ENCODE measurements around the gene SFXN3. TPM values are rescaled to one million over a fixed set of nuclear protein-coding genes. Genes with fewer than 3 reads are reported as not detected.
A peak's percentile ranks its signal among the peaks of the same experiment; 100 is the strongest.

The SFXN3 gene
- total and polyA plus RNA-seq, 2 of the 13 experiments (the other 11 are each of a cell fraction or from before 2014, with no cell fraction given): 16.8 to 71.5 TPM

DNA sequence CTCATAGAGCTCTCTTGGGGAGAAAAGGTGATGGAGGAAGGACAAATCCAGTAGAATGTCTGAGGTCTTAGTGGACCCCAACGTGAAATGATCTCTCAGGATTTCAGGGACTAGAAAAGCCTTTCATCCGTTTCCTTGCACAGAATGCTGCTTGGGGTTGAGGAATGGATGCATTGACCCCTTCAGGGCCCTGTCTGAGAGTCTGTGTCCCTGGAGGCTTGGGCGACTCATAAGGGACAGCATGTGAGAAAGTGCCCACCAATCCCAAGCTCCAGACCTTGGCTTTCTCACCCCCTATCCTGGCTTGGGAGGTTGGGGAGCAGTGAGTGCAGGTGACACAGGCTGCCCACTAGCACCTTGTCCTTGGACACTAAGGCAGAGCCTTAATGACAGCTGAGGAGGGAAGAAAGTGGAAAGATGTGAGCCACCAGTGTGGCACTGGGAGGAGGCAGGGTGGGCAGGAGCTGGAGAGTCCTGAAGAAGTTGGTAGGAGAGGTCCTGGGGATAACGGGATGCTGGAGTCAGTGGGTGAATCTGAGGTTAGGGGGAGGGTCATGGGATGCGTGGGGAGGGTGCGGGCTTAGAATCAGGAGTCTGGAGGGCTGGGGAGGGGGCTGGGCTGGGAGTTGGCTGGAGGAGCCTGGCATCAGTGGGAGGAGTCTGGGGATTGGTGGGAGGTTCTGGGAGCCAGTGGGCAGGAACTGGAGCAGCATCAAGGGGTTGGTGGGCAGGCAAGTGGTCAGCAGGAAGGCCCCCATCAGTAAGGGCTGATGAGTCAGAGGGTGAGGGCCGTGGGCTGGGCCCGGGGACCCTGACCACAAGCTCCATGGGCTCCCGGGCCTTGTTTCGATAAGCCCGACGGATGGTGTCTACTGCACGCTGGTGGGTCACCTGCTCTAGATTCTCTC is 22.9 kb upstream of the SFXN3 start (continued):
- TF ChIP-seq, protein P1, sequence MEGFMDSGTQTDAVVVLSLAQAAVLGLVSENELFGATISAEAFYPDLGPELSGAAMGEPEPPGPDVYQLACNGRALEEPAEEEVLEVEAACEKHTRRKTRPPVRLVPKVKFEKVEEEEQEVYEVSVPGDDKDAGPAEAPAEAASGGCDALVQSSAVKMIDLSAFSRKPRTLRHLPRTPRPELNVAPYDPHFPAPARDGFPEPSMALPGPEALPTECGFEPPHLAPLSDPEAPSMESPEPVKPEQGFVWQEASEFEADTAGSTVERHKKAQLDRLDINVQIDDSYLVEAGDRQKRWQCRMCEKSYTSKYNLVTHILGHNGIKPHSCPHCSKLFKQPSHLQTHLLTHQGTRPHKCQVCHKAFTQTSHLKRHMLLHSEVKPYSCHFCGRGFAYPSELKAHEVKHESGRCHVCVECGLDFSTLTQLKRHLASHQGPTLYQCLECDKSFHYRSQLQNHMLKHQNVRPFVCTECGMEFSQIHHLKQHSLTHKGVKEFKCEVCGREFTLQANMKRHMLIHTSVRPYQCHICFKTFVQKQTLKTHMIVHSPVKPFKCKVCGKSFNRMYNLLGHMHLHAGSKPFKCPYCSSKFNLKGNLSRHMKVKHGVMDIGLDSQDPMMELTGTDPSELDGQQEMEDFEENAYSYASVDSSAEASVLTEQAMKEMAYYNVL (CRISPR knock-in tag; IDR thresholded peaks at IDR 0.05; ENCODE audit: borderline replicate concordance): no peak
- peak; percentile 40 for TF ChIP-seq HNRNPK (IDR thresholded peaks at IDR 0.05; ENCODE audit: low read depth, low read length, poor library complexity, severe bottlenecking)
- TF ChIP-seq KLF13 (CRISPR knock-in tag; IDR thresholded peaks at IDR 0.05): no peak
- no peak for TF ChIP-seq CBX2 (IDR thresholded peaks at IDR 0.05; ENCODE audit: low read depth, low read length)
- no peak for TF ChIP-seq CBX2 (CRISPR knock-in tag; IDR thresholded peaks at IDR 0.05; ENCODE audit: low read depth)
- TF ChIP-seq PCBP1 (IDR thresholded peaks at IDR 0.05; ENCODE audit: borderline replicate concordance, low read depth, low read length): peak; percentile 87
- TF ChIP-seq ZC3H13 (CRISPR knock-in tag; IDR thresholded peaks at IDR 0.05): peak; percentile 84; the same call in 1 of the 2 replicates
- TF ChIP-seq RARA (CRISPR knock-in tag; IDR thresholded peaks at IDR 0.05): 0 out of 2 replicates have a peak, but pooled peaks have one; percentile 1
- TF ChIP-seq ZFP37 (CRISPR knock-in tag; IDR thresholded peaks at IDR 0.05; ENCODE audit: borderline replicate concordance): no peak
- TF ChIP-seq ISL2 (CRISPR knock-in tag; IDR thresholded peaks at IDR 0.05): 0 out of 2 replicates have a peak, but pooled peaks have one; percentile 9
- TF ChIP-seq, protein P2, sequence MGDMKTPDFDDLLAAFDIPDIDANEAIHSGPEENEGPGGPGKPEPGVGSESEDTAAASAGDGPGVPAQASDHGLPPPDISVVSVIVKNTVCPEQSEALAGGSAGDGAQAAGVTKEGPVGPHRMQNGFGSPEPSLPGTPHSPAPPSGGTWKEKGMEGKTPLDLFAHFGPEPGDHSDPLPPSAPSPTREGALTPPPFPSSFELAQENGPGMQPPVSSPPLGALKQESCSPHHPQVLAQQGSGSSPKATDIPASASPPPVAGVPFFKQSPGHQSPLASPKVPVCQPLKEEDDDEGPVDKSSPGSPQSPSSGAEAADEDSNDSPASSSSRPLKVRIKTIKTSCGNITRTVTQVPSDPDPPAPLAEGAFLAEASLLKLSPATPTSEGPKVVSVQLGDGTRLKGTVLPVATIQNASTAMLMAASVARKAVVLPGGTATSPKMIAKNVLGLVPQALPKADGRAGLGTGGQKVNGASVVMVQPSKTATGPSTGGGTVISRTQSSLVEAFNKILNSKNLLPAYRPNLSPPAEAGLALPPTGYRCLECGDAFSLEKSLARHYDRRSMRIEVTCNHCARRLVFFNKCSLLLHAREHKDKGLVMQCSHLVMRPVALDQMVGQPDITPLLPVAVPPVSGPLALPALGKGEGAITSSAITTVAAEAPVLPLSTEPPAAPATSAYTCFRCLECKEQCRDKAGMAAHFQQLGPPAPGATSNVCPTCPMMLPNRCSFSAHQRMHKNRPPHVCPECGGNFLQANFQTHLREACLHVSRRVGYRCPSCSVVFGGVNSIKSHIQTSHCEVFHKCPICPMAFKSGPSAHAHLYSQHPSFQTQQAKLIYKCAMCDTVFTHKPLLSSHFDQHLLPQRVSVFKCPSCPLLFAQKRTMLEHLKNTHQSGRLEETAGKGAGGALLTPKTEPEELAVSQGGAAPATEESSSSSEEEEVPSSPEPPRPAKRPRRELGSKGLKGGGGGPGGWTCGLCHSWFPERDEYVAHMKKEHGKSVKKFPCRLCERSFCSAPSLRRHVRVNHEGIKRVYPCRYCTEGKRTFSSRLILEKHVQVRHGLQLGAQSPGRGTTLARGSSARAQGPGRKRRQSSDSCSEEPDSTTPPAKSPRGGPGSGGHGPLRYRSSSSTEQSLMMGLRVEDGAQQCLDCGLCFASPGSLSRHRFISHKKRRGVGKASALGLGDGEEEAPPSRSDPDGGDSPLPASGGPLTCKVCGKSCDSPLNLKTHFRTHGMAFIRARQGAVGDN (CRISPR knock-in tag; IDR thresholded peaks at IDR 0.05): no peak
- peak; percentile 86 for TF ChIP-seq AGO2 (optimal IDR thresholded peaks at IDR 0.05; ENCODE audit: low read depth, low read length)
- TF ChIP-seq POLR2A (IDR thresholded peaks at IDR 0.05; ENCODE audit: insufficient read depth in 1 of 2, low read depth in 2 of 2, low read length in 2 of 2): peak in 1 of 2 experiments; percentile 16; a peak in 1 of 4 replicates
- peak; percentile 51 for TF ChIP-seq POLR2AphosphoS5 (IDR thresholded peaks at IDR 0.05; ENCODE audit: low read depth, low read length)
- TF ChIP-seq ZSCAN20 (CRISPR knock-in tag; IDR thresholded peaks at IDR 0.05; ENCODE audit: borderline replicate concordance): no peak
- TF ChIP-seq ZFP36L2 (CRISPR knock-in tag; IDR thresholded peaks at IDR 0.05): no peak
- peak; percentile 64; the same call in 1 of the 2 replicates for TF ChIP-seq PAF1 (CRISPR knock-in tag; IDR thresholded peaks at IDR 0.05)
- TF ChIP-seq, protein P3, sequence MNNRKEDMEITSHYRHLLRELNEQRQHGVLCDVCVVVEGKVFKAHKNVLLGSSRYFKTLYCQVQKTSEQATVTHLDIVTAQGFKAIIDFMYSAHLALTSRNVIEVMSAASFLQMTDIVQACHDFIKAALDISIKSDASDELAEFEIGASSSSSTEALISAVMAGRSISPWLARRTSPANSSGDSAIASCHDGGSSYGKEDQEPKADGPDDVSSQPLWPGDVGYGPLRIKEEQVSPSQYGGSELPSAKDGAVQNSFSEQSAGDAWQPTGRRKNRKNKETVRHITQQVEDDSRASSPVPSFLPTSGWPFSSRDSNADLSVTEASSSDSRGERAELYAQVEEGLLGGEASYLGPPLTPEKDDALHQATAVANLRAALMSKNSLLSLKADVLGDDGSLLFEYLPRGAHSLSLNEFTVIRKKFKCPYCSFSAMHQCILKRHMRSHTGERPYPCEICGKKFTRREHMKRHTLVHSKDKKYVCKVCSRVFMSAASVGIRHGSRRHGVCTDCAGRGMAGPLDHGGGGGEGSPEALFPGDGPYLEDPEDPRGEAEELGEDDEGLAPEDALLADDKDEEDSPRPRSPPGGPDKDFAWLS (CRISPR knock-in tag; IDR thresholded peaks at IDR 0.05; ENCODE audit: borderline replicate concordance): no peak
- no peak for TF ChIP-seq HMG20A (CRISPR knock-in tag; IDR thresholded peaks at IDR 0.05; ENCODE audit: borderline replicate concordance)
- TF ChIP-seq ZEB1 (IDR thresholded peaks at IDR 0.05; ENCODE audit: insufficient replicate concordance, low read depth): no peak
- TF ChIP-seq TEAD3 (CRISPR knock-in tag; optimal IDR thresholded peaks at IDR 0.05; ENCODE audit: borderline replicate concordance): peak; percentile 21
- TF ChIP-seq, protein P4, sequence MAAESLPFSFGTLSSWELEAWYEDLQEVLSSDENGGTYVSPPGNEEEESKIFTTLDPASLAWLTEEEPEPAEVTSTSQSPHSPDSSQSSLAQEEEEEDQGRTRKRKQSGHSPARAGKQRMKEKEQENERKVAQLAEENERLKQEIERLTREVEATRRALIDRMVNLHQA (CRISPR knock-in tag; IDR thresholded peaks at IDR 0.05): no peak
